Measurements from ENCODE around the gene ATRN.
"Not testable (repeated sequence)": the region's sequence is repeated elsewhere in the genome, so short reads cannot be mapped to it uniquely, and the experiment has no call there.

The ATRN gene

DNA sequence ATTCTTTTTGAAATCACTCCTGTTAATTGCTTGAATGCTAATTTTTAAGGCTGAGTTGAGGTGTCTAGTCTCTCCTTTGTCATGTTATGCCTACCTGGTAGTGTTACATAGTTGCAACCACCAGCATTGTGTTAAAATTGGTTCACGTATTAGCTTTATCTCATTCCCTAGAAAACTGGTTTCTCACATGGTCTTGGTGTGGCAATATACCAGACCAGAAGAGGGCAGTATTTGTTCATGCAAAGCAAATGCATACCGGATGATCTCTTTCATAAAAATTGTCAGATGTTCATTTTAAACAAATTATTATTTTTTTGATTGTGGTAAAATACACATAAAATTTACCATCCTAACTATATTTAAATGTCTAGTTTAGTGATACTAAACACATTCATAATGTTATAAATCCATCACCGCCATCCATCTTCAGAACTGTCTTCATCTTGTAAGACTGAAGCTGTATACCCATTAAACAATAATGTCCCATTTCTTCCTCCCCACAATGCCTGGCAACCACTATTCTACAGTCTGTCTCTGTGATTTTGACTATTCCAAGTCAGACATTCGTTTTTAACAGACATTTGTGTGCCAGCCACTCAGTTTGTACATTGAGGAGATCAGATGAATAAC, 92.8 kb downstream of the ATRN start:
- peak; percentile 56 for DNase-seq (ENCODE audit: low read depth, low spot score)

GRCh38 chr20:3565851-3566250, 95.0 kb downstream of the ATRN start:
- DNase-seq (ENCODE audit: low read depth, low spot score): no peak

DNA sequence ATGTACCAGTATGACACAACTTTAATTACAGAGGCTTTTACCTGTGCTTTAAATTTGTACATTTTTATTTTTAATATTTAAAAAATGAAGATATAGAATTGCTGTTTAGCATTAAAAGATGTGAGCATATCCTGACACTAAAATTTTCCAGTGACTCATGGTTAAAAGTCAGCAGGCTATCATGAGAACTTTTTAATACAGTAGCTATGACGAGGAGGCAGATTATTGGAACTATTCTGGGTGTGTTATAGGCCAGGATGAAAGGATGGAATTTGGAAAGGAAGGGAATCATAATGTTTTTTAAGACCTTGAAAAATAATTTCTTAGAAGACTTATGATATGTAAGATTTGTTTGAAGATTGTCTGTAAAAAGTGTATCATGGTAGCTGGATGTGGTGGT, 101.3 kb downstream of the ATRN start:
- DNase-seq (ENCODE audit: low read depth, low spot score): no peak

DNA sequence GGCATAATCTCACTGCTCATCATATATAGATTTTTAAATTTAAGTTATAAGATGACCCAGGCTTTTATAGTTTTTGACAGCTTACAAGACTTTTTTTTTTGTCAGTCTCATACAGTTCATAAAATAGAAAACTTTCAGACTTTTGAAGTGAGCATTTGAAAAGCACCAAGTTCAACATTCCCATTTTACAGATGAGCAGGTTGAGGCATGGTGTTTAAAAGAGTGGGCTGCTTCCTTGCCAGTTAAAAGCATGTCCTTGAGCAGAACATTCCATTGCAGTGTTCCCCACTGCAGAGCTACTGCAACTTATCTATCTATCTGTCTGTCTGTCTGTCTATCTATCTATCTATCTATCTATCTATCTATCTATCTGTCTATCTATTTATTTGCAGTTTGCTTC, 105.5 kb downstream of the ATRN start:
- DNase-seq (ENCODE audit: low read depth, low spot score): no peak

- no peak for DNase-seq (ENCODE audit: low read depth, low spot score)
Measured at GRCh38 chr20:3577366-3577765, 106.5 kb downstream of the ATRN start.

DNA sequence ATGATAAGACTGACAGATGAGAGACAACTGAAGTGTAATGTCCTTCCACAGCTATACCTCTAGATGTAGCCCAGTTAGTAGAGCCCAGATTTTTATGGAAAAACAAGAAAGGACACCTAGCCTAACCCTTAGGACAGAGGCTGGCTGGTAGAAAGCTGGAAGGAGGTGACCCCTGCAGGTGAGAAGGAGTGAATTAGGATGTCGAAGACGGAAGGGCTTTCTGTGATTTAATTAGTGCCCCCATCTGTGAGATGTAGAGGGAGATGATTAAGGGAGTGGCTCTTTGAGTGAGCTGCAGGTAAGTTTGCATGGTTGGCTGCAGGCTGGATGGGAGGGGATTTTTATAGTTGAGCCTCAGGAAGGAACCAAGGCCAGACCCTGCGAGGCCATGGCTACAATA, 109.6 kb downstream of the ATRN start:
- no peak for DNase-seq (ENCODE audit: low read depth, low spot score)

DNA sequence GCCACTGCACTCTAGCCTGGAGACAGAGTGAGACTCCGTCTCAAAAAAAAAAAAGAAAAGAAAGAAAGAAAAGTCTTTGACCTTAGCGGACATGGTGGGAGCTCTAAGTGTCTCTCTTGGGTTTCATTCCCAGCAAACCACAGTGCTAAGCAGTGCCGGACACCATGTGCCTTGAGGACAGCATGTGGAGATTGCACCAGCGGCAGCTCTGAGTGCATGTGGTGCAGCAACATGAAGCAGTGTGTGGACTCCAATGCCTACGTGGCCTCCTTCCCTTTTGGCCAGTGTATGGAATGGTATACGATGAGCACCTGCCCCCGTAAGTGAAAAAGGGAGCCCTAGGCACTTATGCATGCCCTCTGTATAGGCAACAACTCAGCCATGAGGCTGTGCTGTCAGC, 112.9 kb downstream of the ATRN start:
- DNase-seq (ENCODE audit: low read depth, low spot score): no peak

DNA sequence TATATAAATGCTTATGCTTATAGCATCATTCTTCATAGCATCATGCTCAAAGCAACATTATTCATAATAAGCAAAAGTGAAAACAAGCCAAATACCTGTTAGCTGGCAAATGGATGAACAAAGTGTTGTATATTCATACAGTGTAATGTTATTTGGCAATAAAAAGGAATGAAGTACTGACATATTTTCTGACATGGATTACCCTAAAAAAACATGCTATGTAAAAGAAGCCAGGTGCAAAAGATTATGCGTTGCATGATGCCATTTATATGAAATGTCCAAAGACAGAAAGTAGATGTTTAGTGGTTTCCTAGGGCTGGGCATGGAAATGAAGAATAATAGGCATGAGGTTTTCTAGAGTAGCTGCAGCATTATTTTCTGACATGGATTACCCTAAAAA, 115.3 kb downstream of the ATRN start:
- DNase-seq (ENCODE audit: low read depth, low spot score): no peak

DNA sequence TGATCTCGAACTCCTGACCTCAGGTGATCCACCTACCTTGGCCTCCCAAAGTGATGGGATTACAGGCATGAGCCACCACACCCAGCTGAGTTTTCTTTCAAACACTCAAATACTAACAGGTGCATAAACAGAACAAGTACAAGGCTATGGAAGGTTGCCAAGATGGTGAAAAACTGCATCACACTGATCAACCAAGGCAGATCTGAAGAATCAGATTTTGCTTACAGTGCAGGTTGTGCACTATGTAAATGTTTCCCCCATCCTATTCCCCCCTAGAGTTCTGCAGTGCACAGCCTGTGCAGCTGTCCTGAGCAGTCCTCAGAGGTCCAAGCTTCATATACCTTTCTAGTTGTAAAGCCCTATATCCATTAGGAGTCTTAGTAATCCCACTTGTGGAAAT, 119.3 kb downstream of the ATRN start:
- DNase-seq (ENCODE audit: low read depth, low spot score): no peak

DNA sequence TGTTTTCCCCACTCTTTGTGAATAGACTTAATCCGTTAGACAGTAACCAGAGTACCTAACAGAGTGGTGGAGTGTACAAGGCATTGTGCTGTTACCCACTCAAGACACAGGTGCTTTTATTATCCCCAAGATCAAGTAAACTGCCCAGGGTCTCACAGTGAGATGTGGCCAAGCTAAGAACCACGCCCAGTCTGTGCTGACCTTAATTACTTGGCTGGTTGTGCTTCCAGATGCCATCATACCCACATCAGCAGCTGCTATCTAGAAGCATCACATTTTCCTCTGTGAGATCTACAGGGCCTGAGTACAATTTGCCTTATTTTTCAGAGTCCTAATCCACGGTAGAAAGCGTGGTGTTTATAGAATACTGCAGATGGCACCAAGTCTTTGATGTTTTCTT, 122.1 kb downstream of the ATRN start:
- no peak for DNase-seq (ENCODE audit: low read depth, low spot score)

- no peak for DNase-seq (ENCODE audit: low read depth, low spot score)
Measured at GRCh38 chr20:3595541-3595940, 124.7 kb downstream of the ATRN start.

GRCh38 chr20:3603108-3603507, 132.3 kb downstream of the ATRN start:
- DNase-seq (ENCODE audit: low read depth, low spot score): no peak

DNA sequence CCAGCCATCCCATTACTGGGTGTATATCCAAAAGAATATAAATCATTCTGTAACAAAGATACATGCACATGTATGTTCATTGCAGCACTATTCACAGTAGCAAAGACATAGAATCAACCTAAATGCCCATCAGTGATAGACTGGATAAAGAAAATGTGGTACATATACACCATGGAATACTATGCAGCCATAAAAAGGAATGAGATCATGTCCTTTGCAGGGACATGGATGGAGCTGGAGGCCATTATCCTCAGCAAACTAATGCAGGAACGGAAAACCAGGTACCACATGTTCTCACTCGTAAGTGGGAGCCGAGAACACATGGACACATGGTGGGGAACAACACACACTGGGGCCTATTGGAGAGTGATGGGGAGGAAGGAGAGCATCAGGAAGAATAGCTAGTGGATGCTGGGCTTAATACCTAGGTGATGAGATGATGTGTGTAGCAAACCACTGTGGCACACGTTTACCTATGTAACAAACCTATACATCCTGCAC, 134.6 kb downstream of the ATRN start:
- not testable (repeated sequence) for DNase-seq (ENCODE audit: low read depth, low spot score)

DNA sequence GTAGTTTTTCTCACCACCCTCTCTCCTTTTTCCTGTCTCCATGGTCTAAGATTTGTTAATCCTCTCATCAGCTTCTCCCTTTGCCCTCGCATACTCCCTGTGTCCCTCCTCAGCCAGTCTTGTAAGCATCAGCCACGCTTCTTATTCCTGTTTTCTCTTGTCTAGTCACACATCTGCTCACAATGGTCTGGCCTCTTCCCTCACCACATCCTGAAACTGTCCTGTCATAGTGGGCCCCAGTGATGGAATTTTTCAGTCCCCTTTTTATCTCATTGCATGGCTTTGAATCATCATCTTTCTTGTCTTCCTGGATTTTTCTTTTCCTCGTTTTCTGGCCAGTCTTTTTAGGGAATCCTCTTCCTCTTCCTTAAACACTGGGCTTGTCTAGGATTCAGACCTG, 135.2 kb downstream of the ATRN start:
- DNase-seq (ENCODE audit: low read depth, low spot score): no peak

GRCh38 chr20:3611901-3612300, 141.1 kb downstream of the ATRN start:
- no peak for DNase-seq (ENCODE audit: low read depth, low spot score)

DNA sequence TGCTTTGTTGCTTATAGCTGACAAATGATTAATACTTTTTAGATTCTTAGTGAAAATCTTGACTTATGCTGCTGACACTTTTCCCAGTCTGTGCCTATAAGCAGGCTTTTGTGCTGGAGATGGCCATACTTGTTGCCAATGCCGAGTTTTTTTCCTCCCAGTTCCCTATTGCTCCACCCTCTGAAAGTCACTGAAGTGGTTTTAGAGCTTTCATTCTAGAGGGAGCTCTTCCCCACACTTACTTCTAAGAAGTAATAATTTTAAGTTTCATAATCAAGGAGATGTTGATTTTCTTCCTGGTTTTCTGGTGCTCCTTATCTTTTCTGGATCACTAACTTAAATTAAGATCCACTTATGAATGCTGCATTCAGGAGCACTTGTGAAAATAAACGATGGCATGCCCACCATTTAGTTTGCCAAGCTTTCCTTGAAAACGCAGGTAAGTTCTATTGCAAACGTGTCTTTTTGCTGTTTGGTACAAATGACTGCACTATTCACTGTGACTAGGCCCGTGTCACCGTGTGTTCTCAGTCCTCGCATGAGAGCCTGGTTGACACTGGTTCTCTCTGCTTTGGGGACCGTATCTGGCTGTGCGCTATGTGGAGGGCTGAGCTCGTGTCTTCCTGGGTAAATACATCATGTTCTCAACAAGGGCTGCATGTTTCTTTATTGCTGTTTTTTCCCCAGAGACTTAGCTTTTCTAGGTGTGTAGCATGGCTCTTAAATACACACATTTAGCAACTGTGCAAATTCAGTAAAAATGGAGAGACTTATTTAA, 142.2 kb downstream of the ATRN start:
- DNase-seq (ENCODE audit: low read depth, low spot score): no peak

- peak; percentile 23 for DNase-seq (ENCODE audit: low read depth, low spot score)
Measured at GRCh38 chr20:3613821-3614440, 143.1 kb downstream of the ATRN start.

- no peak for DNase-seq (ENCODE audit: low read depth, low spot score)
Measured at GRCh38 chr20:3614466-3614865, 143.6 kb downstream of the ATRN start.

DNA sequence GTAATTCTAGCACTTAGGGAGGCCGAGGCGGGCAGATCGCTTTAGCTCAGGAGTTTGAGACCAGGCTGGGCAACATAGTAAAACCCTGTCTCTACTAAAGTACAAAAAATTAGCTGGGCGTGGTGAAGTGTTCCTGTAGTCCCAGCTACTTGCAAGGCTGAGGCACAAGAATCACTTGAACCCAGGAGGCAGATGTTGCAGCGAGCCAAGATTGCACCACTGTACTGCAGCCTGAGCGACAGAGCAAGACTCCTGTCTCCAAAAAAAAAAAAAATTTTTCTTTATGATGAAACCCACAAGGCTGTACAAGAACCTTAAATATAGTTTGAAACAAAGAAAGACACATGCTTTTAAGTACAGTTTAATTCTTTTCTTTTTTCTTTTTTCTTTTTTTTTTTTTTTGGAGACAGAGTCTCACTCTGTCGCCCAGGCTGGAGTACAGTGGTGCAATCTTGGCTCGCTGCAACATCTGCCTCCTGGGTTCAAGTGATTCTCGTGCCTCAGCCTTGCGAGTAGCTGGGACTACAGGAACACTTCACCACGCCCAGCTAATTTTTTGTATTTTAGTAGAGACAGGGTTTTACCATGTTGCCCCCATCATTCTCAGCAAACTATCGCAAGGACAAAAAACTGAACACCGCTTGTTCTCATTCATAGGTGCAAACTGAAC, 144.5 kb downstream of the ATRN start:
- DNase-seq (ENCODE audit: low read depth, low spot score): not testable (repeated sequence)

DNA sequence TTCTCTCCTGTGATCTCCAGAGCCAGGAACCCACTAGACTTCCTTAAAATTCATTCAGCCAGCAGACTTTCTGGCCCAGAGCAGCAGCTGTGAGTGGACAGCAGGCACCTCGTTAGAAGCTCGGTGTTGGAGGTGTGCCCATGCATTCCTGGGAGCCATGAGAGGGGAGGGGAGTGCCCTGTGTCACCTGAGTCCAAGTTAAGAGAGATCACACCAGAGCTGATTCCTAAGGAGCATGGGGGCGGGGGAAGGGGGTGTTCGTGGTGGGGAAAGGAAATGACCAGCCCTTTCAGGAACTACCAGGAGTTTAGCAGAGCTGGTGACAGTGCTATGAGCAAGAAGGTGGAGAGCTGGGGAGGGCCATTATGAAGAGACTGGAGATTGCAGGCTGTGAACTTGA, 145.4 kb downstream of the ATRN start:
- peak; percentile 77 for DNase-seq (ENCODE audit: low read depth, low spot score)

DNA sequence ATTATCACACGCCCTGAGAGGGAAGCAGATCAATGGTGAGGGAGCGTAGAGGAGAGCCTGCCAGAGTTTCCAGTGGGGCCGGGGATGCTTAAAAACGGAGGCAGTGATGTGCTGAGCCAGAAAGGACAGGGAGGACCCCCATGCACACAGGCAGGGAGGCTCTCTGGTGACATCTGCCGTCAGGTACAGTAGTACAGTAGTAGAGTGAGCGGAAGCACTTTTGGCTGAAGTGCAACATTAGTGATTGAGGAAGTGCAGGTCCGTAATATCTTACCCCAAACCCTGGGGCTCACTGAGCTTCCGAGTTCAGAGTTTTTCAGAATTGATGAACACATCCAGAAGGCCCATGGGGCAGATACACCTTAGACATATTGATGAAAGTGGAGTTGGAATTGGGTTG, 150.3 kb downstream of the ATRN start:
- no peak for DNase-seq (ENCODE audit: low read depth, low spot score)

GRCh38 chr20:3622406-3622805, 151.6 kb downstream of the ATRN start:
- DNase-seq (ENCODE audit: low read depth, low spot score): no peak

Data from astrocyte of the hippocampus (primary cell).